HG03558 (cell line): ENCODE results near the gene TENT5A.

Experiments
- ATAC-seq: cut with Tn5 transposase; IDR thresholded peaks from one replicate; pipeline ENCODE4 v1.9.1; 2021; ENCODE audit warnings: moderate number of reproducible peaks; ENCODE audit not compliant: unreplicated experiment; ENCODE audit errors: extremely low read depth

The TENT5A gene

GRCh38 chr6:81773887-81774286 lies 21.4 kb upstream of the TENT5A start:
- ATAC-seq: no peak

- peak; percentile 100 for ATAC-seq
Measured at GRCh38 chr6:81772741-81773140, 20.3 kb upstream of the TENT5A start.

GRCh38 chr6:81771097-81771496 lies 18.6 kb upstream of the TENT5A start:
- no peak for ATAC-seq

- no peak for ATAC-seq
Measured at GRCh38 chr6:81770381-81770780, 17.9 kb upstream of the TENT5A start.

- no peak for ATAC-seq
Measured at GRCh38 chr6:81769824-81770223, 17.3 kb upstream of the TENT5A start.

- no peak for ATAC-seq
Measured at GRCh38 chr6:81768150-81768942, 15.9 kb upstream of the TENT5A start.

GRCh38 chr6:81767163-81767891 lies 14.8 kb upstream of the TENT5A start:
- no peak for ATAC-seq

- peak; percentile 59 for ATAC-seq
Measured at GRCh38 chr6:81766482-81767069, 14.1 kb upstream of the TENT5A start.

- no peak for ATAC-seq
Measured at GRCh38 chr6:81764531-81764930, 12.1 kb upstream of the TENT5A start.

- no peak for ATAC-seq
Measured at GRCh38 chr6:81763968-81764367, 11.5 kb upstream of the TENT5A start.

GRCh38 chr6:81763051-81763450 lies 10.6 kb upstream of the TENT5A start:
- no peak for ATAC-seq

- no peak for ATAC-seq
Measured at GRCh38 chr6:81762606-81763005, 10.1 kb upstream of the TENT5A start.

- no peak for ATAC-seq
Measured at GRCh38 chr6:81762132-81762531, 9.7 kb upstream of the TENT5A start.

- no peak for ATAC-seq
Measured at GRCh38 chr6:81761197-81761596, 8.7 kb upstream of the TENT5A start.

- ATAC-seq: peak; percentile 68
Measured at GRCh38 chr6:81759782-81760181, 7.3 kb upstream of the TENT5A start.

GRCh38 chr6:81758221-81758620 lies 5.7 kb upstream of the TENT5A start:
- no peak for ATAC-seq

- ATAC-seq: no peak
Measured at GRCh38 chr6:81756690-81757089, 4.2 kb upstream of the TENT5A start.

GRCh38 chr6:81755551-81755950 lies 3.1 kb upstream of the TENT5A start:
- no peak for ATAC-seq

GRCh38 chr6:81754906-81755305 lies 2.4 kb upstream of the TENT5A start:
- no peak for ATAC-seq

GRCh38 chr6:81753711-81754577 lies 1.5 kb upstream of the TENT5A start:
- peak; percentile 35 for ATAC-seq
